HG02973 (cell line): ENCODE data around the gene KATNB1.
A peak's percentile ranks its signal among the peaks of the same experiment; 100 is the strongest.
"Not testable (repeated sequence)": the region's sequence is repeated elsewhere in the genome, so short reads cannot be mapped to it uniquely, and the experiment has no call there.

Source experiments
- ATAC-seq: cut with Tn5 transposase; IDR thresholded peaks from one replicate; pipeline ENCODE4 v1.9.1; 2021; ENCODE audit warnings: moderate library complexity; ENCODE audit not compliant: unreplicated experiment

The KATNB1 gene

GRCh38 chr16:57725151-57725550 lies 10.4 kb upstream of the KATNB1 start:
- ATAC-seq: no peak

- no peak for ATAC-seq
Observed at GRCh38 chr16:57725554-57725953, 10.0 kb upstream of the KATNB1 start.

- ATAC-seq: no peak
Observed at GRCh38 chr16:57725976-57726375, 9.6 kb upstream of the KATNB1 start.

- ATAC-seq: no peak
Observed at GRCh38 chr16:57726433-57726947, 9.1 kb upstream of the KATNB1 start.

- ATAC-seq: no peak
Observed at GRCh38 chr16:57727610-57728009, 8.0 kb upstream of the KATNB1 start.

GRCh38 chr16:57728336-57729181 lies 7.0 kb upstream of the KATNB1 start:
- ATAC-seq: no peak

GRCh38 chr16:57729182-57729484 lies 6.4 kb upstream of the KATNB1 start:
- no peak for ATAC-seq

GRCh38 chr16:57729852-57730251 lies 5.7 kb upstream of the KATNB1 start:
- not testable (repeated sequence) for ATAC-seq

- no peak for ATAC-seq
Observed at GRCh38 chr16:57730771-57731730, 4.5 kb upstream of the KATNB1 start.

GRCh38 chr16:57732037-57732436 lies 3.5 kb upstream of the KATNB1 start:
- ATAC-seq: no peak

- ATAC-seq: no peak
Observed at GRCh38 chr16:57732714-57733113, 2.9 kb upstream of the KATNB1 start.

GRCh38 chr16:57734308-57734924 lies 1.2 kb upstream of the KATNB1 start:
- no peak for ATAC-seq

- peak; percentile 82 for ATAC-seq
Observed at GRCh38 chr16:57734925-57735754, 430 bp upstream of the KATNB1 start.

- no peak for ATAC-seq
Observed at GRCh38 chr16:57736419-57737351, 1.1 kb downstream of the KATNB1 start.

- ATAC-seq: no peak
Observed at GRCh38 chr16:57738844-57739243, 3.3 kb downstream of the KATNB1 start.

GRCh38 chr16:57739756-57740422 lies 4.3 kb downstream of the KATNB1 start:
- ATAC-seq: no peak

- ATAC-seq: no peak
Observed at GRCh38 chr16:57740423-57741071, 5.0 kb downstream of the KATNB1 start.

GRCh38 chr16:57741660-57742191 lies 6.2 kb downstream of the KATNB1 start:
- ATAC-seq: no peak
